Measurements from ENCODE around the gene PTGS2. TPM values are rescaled to one million over a fixed set of nuclear protein-coding genes. Genes with fewer than 3 reads are reported as not detected.

Gene PTGS2
- total RNA-seq, 1 donor from 2014 or later, result 0.81 TPM

DNA sequence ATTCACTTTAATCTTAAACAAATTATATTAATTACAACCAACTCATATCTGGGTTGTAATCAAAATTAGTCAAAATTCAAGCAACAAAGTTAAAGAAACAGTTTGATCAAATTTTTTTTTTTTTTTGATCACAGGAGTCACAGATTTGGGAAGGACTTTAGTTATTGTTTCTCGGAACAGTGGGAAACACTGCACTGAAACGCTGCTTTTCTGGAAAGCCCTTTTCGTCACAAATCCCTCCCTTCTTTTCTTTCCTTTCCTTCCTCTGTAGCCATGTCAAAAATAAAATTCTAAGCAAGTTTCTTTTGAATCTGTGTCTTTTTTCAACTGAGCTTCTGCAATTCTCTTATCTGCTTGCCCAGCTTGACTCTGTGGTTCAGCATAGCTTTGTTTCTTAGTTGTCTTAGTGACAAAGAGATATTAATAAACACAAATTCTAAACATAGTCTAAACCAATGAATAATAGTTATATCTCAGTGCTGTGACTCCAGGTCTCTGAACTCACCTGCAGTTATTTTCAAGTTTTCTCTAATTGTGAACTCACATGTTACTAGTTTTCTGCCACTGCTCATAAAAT lies 53.8 kb downstream of the PTGS2 start:
- no peak for DNase-seq (ENCODE audit: low spot score)
- intact Hi-C loops (cut with DNase I), result no loop called here

GRCh38 chr1:186623551-186623950 lies 56.7 kb downstream of the PTGS2 start:
- intact Hi-C loops (cut with DNase I), result no loop called here
- DNase-seq (ENCODE audit: low spot score), result no peak

Other genes with a start within 250 kb of the PTGS2 start
- gene PDC, start 219.3 kb downstream of the PTGS2 start, total RNA-seq, result not detected
- 1.3 TPM for gene PLA2G4A, start 148.5 kb upstream of the PTGS2 start, total RNA-seq